Stimulated activated CD8-positive, alpha-beta memory T cell treated with anti-CD3 and anti-CD28 coated beads, Interleukin-4, amount 100 ng/mL, for 48 hours (primary cell): ENCODE data around the gene PPARG.

Source experiments
- DNase-seq: peaks from one replicate; pipeline ENCODE4 v3.0.0-alpha.2; 2020

PPARG gene

GRCh38 chr3:12421132-12421531 is 132.3 kb downstream of the PPARG start:
- DNase-seq: no peak

- no peak for DNase-seq
Observed at GRCh38 chr3:12423131-12423530, 134.3 kb downstream of the PPARG start.

DNA sequence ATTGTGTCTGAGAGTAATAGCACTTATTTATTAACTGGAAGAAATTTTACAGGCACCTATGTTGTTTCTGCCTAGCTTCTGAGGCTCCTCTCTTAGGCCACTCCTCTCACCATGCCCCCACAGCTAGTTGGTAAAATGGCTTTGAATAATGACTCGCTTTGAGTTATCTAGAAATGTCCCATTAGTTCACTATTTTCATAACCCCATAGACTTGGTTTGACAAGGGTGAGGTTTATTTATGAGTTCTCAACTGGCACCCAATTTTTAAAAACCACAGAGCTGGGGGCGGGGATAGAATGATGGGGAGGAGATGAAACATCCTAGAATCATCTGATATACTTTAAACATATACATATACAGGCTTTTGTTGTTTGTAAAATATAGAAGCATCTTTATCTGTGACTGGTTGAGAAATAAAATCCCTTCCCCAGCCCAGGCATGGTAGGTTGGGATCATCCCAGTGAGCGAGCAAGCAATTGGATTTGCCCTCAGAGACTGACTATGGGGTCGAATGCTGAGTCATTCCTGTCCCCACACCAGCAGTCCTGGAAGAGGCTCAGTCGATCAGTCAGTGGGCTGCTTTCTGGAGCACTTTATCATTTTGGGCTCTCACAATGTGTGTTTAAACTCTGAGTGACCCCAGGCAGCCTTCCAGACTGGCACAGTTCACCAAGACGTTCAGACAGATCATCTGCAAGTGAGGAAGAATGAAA is 135.2 kb downstream of the PPARG start:
- DNase-seq: peak; percentile 69

DNA sequence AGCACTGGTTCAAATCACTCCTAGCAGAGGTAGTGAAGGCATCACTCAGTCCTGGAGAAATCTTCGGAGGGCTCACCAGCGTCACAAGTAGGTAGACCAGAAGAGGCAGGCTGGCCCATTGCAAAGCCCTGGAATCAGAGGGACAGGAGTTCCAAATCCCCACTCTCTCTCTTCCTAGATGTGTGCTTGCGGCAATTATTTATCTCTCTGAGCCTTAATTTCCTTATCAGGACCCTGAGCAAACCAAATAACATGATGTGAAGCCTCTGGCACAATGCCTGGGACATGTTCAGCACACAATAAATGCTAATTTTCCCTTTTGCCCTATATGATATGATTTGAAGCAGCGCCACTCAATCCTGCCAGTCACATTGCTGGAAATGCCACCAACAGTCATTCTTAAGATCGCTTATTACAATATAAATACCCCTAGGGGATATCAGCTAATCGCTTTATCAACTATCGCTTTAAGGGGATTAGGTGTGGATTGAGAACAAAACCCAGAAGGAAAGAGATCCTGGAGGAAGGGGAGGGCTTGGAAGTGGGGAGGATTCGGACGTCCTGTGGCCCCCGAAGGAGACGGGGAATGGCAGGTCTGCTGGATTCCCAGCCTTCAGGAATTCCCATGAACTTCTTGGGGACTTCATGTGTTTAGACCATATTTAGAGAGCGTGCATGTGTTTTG is 135.9 kb downstream of the PPARG start:
- no peak for DNase-seq

DNA sequence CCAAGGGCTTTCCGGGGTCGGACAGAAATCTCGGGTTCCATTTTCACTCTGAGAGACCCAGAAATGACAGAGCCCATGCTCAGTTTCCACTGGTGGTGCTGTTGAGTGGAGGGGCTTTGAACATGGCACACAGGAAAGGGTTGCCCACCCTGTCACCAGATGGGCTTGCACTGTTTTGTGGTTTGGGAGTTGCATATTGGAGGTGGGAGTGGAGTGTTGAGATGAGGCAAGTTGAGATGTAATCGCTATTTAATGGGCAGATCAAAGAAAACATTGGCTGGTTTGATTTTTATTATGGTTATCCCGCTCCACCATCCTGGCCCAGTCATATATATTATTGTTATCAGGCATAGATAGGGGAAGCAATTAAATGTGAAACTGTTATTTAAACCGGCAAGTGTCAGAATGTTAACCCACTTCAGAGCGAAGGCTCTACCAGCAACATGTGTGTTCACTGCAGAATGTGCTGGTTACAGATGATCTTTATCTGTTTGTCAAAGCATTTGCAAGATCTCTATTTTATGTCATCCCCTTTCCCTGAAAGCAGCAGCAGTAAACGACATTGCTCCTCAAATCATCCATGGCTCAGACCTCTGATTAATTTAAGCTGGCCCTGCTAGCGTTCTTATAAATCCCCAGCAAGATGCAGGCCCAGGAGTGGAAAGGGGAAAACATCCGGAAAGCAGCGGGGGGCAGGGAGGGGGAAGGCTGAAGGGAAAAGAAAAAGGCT is 137.1 kb downstream of the PPARG start:
- no peak for DNase-seq

DNA sequence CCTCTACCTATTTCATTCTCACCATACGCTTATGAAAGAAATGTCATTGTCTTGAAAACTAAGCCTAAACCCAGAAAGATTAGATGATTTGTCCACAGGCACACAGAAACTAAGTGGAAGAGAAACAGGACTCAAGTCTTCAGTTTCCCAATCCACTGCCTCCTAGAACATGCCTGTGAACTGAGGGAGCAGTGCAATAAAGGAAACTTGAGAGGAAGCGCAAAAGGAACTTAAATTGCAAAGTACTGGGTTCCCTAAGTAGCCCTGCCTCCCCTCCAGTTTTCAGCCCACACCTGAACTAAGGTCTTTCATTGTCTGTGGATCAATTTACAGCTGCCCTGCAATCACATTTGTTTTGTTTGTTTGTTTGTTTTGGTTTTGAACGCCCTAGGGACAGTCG is 138.7 kb downstream of the PPARG start:
- DNase-seq: no peak

DNA sequence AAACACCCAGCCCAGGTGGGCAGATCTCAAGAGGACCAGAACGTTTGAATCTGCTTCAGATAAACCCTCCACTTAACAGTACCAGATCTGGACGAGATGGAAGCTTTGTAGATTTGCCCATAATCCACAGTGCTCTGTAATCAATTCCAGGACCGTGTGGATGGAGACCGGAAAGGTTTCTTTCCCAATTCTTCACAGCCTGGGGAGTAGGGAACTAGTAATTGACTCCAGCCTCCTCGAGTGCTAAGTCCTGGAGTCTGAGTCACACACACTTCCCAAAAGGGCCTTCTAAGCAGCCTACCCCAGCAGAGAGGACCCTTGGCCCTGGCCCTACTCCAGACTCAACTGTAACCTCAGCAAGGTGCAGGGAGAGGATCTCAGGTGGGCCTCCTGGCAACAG is 139.3 kb downstream of the PPARG start:
- no peak for DNase-seq

GRCh38 chr3:12430086-12430485 is 141.2 kb downstream of the PPARG start:
- DNase-seq: no peak

GRCh38 chr3:12433823-12434222 is 145.0 kb downstream of the PPARG start:
- DNase-seq: no peak

DNA sequence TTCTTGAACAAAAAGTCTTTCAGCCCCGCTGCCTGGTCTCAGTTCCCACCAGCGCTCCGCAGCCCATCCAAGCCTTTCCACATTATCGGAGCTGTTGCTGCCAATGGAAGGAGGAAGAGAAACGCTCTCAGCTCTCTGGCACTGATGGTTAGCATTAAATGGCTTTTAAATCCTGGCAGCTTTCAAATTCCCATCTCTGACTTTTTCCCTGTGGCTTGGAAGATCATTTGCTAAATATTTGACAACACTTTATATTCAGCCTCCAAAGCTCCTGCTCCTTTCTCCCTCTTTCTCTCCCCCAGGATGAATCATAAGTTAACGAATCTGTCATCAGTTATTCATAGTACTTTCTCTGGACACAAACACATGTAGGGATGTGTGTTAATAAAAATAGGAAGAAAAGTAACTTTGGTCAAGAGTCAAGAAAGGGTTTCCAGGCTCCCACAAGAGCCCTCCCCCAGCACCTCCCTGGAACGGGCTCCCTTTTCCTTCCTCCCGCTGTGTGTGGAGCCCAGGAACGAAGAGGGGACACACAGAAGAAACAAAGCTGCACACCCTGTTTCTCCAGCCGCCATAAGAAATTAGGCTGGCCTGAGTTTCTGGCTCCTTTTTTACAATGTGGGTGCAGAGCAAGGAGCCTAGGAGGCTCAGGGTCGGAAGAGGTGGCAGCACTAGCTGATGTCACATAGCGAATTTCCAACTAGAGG is 147.8 kb downstream of the PPARG start:
- no peak for DNase-seq

DNA sequence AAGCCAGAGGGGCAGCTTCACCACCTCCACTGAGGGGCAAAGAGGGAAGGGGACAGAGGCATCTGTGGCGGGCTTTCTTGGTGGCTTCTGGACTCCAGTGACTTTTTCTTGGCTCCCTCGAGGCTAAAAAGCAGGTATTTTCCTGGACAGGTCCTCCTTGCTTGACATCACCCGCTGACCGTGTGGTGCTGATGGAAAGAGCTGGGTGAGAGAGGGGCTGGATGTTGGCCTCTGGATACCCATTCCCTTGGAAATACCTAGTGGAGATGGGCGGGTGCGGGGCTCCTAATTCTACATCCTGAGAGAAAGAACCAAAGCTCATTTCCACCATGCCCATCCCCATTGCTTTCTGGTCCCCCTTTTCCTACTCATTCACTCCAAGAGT is 148.3 kb downstream of the PPARG start:
- DNase-seq: no peak

DNA sequence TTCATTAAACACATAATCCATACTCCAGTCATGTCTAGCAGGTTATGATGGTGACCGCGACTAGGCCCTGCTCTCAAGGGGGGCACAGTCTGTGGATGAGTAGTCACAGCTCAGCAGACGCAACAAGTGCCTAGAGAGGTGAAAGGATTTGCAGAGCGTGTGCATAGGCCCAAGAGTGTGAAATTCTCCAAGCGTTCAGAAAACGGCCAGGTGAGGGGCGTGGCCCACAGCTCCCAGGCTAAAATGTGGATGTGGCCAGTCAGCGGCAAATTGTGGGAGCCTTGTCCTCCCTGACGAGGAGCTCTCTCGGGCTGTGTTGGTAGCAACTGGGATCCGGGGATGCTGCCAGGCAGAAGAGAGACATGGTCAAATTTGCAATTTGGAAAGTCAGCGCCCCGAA is 149.0 kb downstream of the PPARG start:
- DNase-seq: no peak

DNA sequence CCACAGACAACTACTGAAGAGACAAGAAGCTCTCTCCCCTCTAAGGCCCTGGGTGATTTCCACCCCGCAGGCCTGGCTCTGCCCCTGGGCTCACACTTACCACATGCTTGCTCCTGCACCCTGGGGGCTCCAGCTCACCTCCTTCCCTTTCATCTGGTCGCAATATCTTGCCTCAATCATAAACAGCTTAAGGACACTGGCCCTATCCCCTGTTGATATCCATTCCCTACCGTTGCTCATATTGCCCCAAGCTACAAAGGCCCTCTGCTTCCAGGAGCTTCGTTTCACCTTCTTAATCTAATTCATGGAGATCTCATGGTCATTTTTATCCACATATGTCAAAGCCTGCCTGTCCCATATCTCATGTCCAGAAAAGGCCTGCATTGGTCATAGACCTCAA is 149.4 kb downstream of the PPARG start:
- DNase-seq: no peak

GRCh38 chr3:12439161-12439940 is 150.5 kb downstream of the PPARG start:
- no peak for DNase-seq

- DNase-seq: no peak
Observed at GRCh38 chr3:12440927-12441714, 152.3 kb downstream of the PPARG start.

- DNase-seq: no peak
Observed at GRCh38 chr3:12442654-12443501, 154.0 kb downstream of the PPARG start.

DNA sequence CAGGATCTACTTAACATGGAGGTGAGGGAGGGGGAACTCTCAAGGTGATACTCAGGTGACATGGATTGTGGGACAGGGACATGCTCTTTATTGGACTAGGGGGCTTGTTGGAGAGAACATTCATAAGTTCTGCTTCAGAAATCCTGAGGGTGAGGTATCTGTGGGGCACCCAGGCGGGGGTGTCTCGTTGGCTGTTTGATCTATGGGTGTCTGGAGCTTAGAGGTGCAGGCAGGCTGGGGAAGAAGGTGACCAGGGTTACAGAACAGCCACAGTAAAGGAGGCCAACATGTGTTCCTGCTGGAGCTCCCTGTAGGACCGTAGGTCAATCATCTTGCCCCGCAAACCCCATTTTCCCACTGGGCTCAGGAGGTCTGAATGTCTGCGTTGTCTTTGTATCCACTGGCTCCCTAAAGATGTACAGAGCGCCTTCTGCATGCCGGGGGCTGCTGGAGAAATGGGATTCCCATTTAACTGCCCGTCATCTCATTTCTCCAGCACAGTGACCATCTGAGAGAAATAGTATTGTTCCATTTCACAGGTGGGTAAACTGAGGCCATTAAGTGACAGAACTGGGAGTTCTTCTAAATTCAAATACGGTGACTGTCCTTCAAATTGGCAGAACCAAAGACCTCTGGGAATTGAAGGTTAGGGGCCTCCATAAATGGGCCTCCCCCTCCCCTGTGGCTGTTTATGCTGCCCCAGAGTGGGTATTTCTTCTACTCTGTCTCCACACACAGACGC is 155.1 kb downstream of the PPARG start:
- no peak for DNase-seq

DNA sequence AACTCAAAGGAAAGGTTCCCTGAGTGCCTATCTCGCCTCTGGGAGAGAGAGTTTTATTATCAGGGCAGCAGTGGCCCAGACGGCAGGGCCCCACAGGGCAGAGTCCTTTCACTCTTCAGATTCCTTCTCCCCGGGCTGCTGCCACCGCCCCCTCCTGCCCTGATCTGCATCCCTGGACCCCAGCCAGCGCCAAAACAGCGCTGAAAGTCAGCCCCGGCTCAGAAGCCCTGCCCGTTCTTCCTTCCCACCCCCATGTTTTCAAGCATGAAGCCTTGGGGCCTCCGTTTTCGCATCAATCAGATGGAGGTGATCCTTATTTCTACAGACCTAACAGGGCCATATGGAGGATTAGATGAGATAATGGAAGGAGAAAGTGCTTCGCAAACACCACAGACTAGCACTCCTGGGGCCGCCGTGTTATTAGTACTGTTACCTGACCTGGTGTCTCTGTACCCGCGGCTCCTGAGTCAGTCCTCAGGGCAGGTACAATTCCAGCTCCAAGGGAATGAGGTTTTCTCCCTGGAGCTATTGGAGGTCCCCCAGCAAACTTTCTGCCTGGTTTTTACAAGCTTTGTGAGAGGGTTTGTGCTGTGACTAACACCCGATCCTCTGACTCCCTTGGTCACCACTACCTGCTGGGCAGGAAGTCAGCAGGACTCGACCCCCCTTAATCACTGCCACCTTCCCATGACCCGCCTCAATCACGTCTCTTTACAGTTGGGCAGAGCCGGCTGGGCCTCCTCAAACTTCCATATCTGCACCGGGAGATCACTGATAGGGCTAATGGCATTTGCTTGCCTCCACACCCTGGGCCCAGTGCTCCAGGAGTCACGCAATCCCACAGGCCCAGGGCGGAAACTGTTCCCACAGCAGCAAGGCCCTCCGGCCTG is 156.0 kb downstream of the PPARG start:
- DNase-seq: no peak
